Neural cell (in vitro differentiated cells): ENCODE measurements around the gene TLE4.

Source experiments
- CTCF ChIP-seq: fragments of 450-650 bp; IDR thresholded peaks from 2 replicates; pipeline ENCODE4 v1.5.1; 2014; ENCODE audit warnings: antibody characterized with exemption, mild to moderate bottlenecking, moderate library complexity; ENCODE audit not compliant: poor library complexity, severe bottlenecking
- EP300 ChIP-seq: fragments of 450-650 bp; conservative IDR thresholded peaks from 2 replicates; pipeline ENCODE4 v1.6.1; 2014; ENCODE audit warnings: antibody characterized with exemption, mild to moderate bottlenecking, moderate library complexity; ENCODE audit not compliant: poor library complexity, severe bottlenecking
- EZH2 ChIP-seq: fragments of 200-600, 300-800 bp; shearing (Covaris generic), sonication (generic); IDR thresholded peaks from 2 replicates; pipeline ENCODE4 v1.6.1; 2014; ENCODE audit warnings: antibody characterized with exemption, low read length, borderline replicate concordance, mild to moderate bottlenecking; ENCODE audit not compliant: insufficient read depth, poor library complexity, severe bottlenecking
- REST ChIP-seq: IDR thresholded peaks from 2 replicates; pipeline ENCODE4 v1.6.1; 2012; ENCODE audit warnings: borderline replicate concordance
- SMC3 ChIP-seq: fragments of 450-650 bp; conservative IDR thresholded peaks from 2 replicates; pipeline ENCODE4 v1.6.1; 2014; ENCODE audit warnings: antibody characterized with exemption, mild to moderate bottlenecking, moderate library complexity; ENCODE audit not compliant: poor library complexity
- TAF1 ChIP-seq: IDR thresholded peaks from 2 replicates; pipeline ENCODE4 v1.6.1; 2012; ENCODE audit warnings: low read depth

- TF ChIP-seq CTCF = no peak
- TF ChIP-seq REST = no peak
- no peak for TF ChIP-seq EP300
- TF ChIP-seq SMC3 = no peak
- no peak for TF ChIP-seq TAF1
- no peak for TF ChIP-seq EZH2
Observed at GRCh38 chr9:79564105-79564504, 7.7 kb upstream of the TLE4 start.
